Measurements from ENCODE around the gene TCF12. TPM values are rescaled to one million over a fixed set of nuclear protein-coding genes. Genes with fewer than 3 reads are reported as not detected.

TCF12 gene
- total RNA-seq, 4 donors from 2014 or later, result 105 to 446 (median 180) TPM

DNA sequence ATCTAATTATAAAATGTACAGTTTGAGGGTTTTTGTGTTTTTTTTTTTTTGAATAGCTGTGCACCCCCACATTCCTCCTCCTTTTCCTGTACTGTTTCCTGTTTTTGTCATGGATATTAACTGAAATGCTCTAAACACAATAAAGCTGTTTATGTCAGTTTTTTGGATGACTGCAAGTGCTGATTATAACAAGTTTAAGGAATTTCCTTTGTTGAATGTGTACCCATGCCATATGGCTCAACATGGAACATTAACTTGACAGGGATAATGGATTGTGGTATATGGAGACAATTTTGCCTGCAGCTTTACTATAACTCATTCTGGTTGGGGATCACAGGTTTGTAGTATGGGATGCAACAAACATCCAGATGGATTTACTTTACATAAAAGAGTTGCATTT is 216.4 kb downstream of the TCF12 start:
- Histone ChIP-seq H3K36me3 (no peaks in the 10 kb centered on the region), H3K9me3 (no peaks in the 10 kb centered on the region), H3K27me3 (no peaks in the 10 kb centered on the region), H3K4me3 (no peak overlapping the region), H3K4me1 (peaks cover 0 to 15% (median 2%) of the 10 kb centered on the region in 4 donors), H3K27ac (no peak overlapping the region)
- TF ChIP-seq POLR2A (IDR thresholded peaks at IDR 0.05) (no peak), POLR2AphosphoS5 (IDR thresholded peaks at IDR 0.05) (no peak), EP300 (IDR thresholded peaks at IDR 0.05; ENCODE audit: low read depth) (no peak)
- TF ChIP-seq, protein P1, sequence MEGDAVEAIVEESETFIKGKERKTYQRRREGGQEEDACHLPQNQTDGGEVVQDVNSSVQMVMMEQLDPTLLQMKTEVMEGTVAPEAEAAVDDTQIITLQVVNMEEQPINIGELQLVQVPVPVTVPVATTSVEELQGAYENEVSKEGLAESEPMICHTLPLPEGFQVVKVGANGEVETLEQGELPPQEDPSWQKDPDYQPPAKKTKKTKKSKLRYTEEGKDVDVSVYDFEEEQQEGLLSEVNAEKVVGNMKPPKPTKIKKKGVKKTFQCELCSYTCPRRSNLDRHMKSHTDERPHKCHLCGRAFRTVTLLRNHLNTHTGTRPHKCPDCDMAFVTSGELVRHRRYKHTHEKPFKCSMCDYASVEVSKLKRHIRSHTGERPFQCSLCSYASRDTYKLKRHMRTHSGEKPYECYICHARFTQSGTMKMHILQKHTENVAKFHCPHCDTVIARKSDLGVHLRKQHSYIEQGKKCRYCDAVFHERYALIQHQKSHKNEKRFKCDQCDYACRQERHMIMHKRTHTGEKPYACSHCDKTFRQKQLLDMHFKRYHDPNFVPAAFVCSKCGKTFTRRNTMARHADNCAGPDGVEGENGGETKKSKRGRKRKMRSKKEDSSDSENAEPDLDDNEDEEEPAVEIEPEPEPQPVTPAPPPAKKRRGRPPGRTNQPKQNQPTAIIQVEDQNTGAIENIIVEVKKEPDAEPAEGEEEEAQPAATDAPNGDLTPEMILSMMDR (IDR thresholded peaks at IDR 0.05), result no peak
- intact Hi-C loops (cut with DNase I; ENCODE audit: low total_unique reads) (no loop called here), in situ Hi-C loops (cut with MboI; ENCODE audit: low pct_ligation_motif_present in 1 of 4, low pct_unique_long_range_greater_than_20kb in 1 of 4, low sequenced_read_pairs in 3 of 4) (loop anchor here in 2 of 4 donors (10.0 to 25.0 kb wide), 3 partner anchors 210 to 648 kb away; partner anchors contain the start of gene TCF12 (in 1 of the 2))
- no peak for DNase-seq

DNA sequence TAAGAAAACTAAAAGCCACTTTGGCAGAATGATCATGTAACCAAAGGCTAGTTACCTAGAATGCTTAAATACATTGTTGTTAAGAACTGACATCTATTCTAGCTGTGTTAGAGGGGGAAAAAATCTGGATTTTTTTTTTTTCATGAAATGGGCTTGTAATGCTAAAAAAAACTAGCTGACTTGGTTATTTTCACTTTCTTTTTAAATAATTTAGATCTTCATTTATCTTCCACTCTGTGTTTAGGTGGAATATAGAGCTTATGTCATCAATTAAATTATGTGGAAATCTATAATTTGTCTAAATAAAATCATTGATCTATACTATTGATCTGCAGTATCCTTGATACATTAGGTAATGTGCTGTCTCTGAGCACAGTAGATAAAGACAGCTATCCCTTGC is 217.4 kb downstream of the TCF12 start:
- Histone ChIP-seq H3K27me3 (no peaks in the 10 kb centered on the region), H3K36me3 (no peaks in the 10 kb centered on the region), H3K27ac (no peak overlapping the region), H3K4me3 (no peak overlapping the region), H3K9me3 (no peaks in the 10 kb centered on the region), H3K4me1 (peaks cover 0 to 15% (median 2%) of the 10 kb centered on the region in 4 donors)
- intact Hi-C loops (cut with DNase I; ENCODE audit: low total_unique reads) (no loop called here), in situ Hi-C loops (cut with MboI; ENCODE audit: low pct_ligation_motif_present in 1 of 4, low pct_unique_long_range_greater_than_20kb in 1 of 4, low sequenced_read_pairs in 3 of 4) (loop anchor here in 2 of 4 donors (10.0 to 25.0 kb wide), 3 partner anchors 211 to 648 kb away; partner anchors contain the start of gene TCF12 (in 1 of the 2))
- TF ChIP-seq, protein P1 (IDR thresholded peaks at IDR 0.05), result no peak
- no peak for TF ChIP-seq POLR2AphosphoS5 (IDR thresholded peaks at IDR 0.05)
- no peak for DNase-seq

DNA sequence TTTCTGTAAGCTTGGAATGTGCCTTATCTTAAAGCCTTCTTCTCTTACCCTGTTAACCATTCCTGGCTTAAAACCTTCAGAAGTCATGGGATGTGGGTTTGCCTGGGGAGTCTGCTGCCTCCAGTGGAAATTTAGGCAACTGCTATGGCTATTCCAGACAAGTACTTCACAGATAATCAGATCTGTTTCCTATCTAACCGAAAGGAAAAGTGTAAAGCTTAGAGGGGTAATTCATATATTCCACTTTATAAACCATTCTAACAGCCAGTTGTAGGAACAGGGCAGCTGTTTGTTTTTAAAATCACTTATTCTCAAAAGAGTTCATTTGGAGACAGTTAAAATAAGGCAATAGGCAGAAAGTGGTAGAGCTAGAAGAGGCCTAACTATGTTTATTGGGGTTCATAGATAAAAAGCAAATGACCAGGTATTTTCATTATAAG is 219.9 kb downstream of the TCF12 start:
- Histone ChIP-seq H3K4me3 (no peak overlapping the region), H3K27ac (no peak overlapping the region), H3K27me3 (no peaks in the 10 kb centered on the region), H3K9me3 (no peaks in the 10 kb centered on the region), H3K4me1 (peaks cover 0 to 16% (median 2%) of the 10 kb centered on the region in 4 donors), H3K36me3 (no peaks in the 10 kb centered on the region)
- 39 to 40% methylated on average over 1 of the region's 1 CpG for WGBS, 2 donors (ENCODE audit: low coverage in 1 of 2)
- intact Hi-C loops (cut with DNase I; ENCODE audit: low total_unique reads), result no loop called here
- no peak for TF ChIP-seq EP300 (IDR thresholded peaks at IDR 0.05; ENCODE audit: low read depth)
- TF ChIP-seq, protein P1 (IDR thresholded peaks at IDR 0.05), result peak; percentile 69 to 80 (median 70)
- no peak for TF ChIP-seq POLR2A (IDR thresholded peaks at IDR 0.05)
- DNase-seq, result peak; percentile 26
- in situ Hi-C loops (cut with MboI; ENCODE audit: low pct_ligation_motif_present in 1 of 4, low pct_unique_long_range_greater_than_20kb in 1 of 4, low sequenced_read_pairs in 3 of 4), result loop anchor here in 2 of 4 donors (10.0 to 25.0 kb wide), 3 partner anchors 214 to 651 kb away; partner anchors contain the start of gene TCF12 (in 1 of the 2)

DNA sequence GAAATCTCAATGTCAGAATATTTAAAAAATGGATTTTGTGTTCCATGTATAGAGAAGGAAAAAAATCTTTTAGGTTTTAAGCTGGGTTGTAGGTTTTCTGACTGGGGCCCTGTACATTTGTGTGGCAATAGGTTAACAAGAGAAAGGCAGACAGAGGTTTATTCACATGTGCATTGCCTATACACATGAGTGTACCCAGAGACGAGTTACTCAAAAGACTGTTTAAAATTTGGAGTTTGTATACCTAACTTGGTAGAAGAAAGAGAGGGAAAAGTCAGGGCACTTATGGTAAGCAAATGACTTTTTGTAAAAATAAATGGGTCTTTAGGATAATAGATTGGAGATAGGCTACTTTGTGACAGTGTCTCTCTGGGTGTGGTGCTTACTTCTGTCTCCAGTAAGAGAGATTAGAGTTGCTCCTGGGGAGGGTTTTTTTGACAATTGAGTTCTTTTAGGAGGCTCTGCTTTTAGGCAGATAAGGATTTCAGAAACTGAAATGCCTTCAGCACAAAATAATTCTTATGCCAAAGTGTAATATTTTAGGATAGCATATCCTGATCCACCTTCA is 225.2 kb downstream of the TCF12 start:
- in situ Hi-C loops (cut with MboI; ENCODE audit: low pct_ligation_motif_present in 1 of 4, low pct_unique_long_range_greater_than_20kb in 1 of 4, low sequenced_read_pairs in 3 of 4), result loop anchor here (10.0 to 25.0 kb wide), 4 partner anchors 71 to 656 kb away; partner anchors contain the start of gene TCF12 (in 1 of the 4)
- WGBS, 2 donors (ENCODE audit: low coverage in 1 of 2), result 59 to 60% methylated on average over 1 of the region's 1 CpG
- no peaks in the 10 kb centered on the region for H3K27me3 ChIP-seq

More for the DNA sequence above, 225.2 kb downstream of the TCF12 start:
- no peaks in the 10 kb centered on the region for H3K36me3 ChIP-seq
- no peak for TF ChIP-seq POLR2AphosphoS5 (IDR thresholded peaks at IDR 0.05)
- no peak for TF ChIP-seq POLR2A (IDR thresholded peaks at IDR 0.05)
- TF ChIP-seq EP300 (IDR thresholded peaks at IDR 0.05; ENCODE audit: low read depth), result no peak
- TF ChIP-seq, protein P1 (IDR thresholded peaks at IDR 0.05), result no peak
- DNase-seq, result no peak
- H3K4me3 ChIP-seq, result no peak overlapping the region
- no peaks in the 10 kb centered on the region for H3K9me3 ChIP-seq
- H3K4me1 ChIP-seq, result peaks cover 0 to 27% (median 11%) of the 10 kb centered on the region in 4 donors
- intact Hi-C loops (cut with DNase I; ENCODE audit: low total_unique reads), result no loop called here
- no peak overlapping the region for H3K27ac ChIP-seq

Data from transverse colon (tissue), 4 donors.